OCI-LY1 (cell line): ENCODE results near the gene DRC1.

ENCODE experiments used
- H2AFZ ChIP-seq: fragments of 200-600 bp; sonication (generic), shearing (Covaris generic); 2 replicates; pipeline ENCODE4 v1.6.0; 2014; ENCODE audit warnings: antibody characterized with exemption, mild to moderate bottlenecking, low read length
- H3F3A ChIP-seq: fragments of 200-600 bp; sonication (generic), shearing (Covaris generic); 2 replicates; pipeline ENCODE4 v1.6.0; 2014; ENCODE audit warnings: mild to moderate bottlenecking, antibody characterized with exemption, low read length, moderate library complexity; ENCODE audit not compliant: insufficient read depth
- H3K27ac ChIP-seq: fragments of 200-600 bp; sonication (generic); 2 replicates; pipeline ENCODE4 v1.5.1; 2014; ENCODE audit warnings: low read length, mixed run types, mild to moderate bottlenecking, low read depth; ENCODE audit not compliant: poor library complexity, severe bottlenecking
- H3K27me3 ChIP-seq: fragments of 200-600 bp; sonication (generic); 2 replicates; pipeline ENCODE4 v1.6.0; 2014; ENCODE audit warnings: antibody characterized with exemption, mild to moderate bottlenecking, low read length, moderate library complexity; ENCODE audit not compliant: insufficient read depth
- H3K36me3 ChIP-seq: fragments of 200-600 bp; sonication (generic); 2 replicates; pipeline ENCODE4 v1.6.1; 2014; ENCODE audit warnings: mild to moderate bottlenecking, antibody characterized with exemption, low read length, moderate library complexity, mixed read lengths; ENCODE audit not compliant: insufficient read depth
- H3K4me1 ChIP-seq: fragments of 200-600 bp; sonication (generic); 2 replicates; pipeline ENCODE4 v1.5.1; 2014; ENCODE audit warnings: mild to moderate bottlenecking, low read length, moderate library complexity; ENCODE audit not compliant: insufficient read depth, severe bottlenecking
- H3K4me2 ChIP-seq: fragments of 200-600 bp; sonication (generic), shearing (Covaris generic); 2 replicates; pipeline ENCODE4 v1.6.1; 2014; ENCODE audit warnings: low read length
- H3K4me3 ChIP-seq: fragments of 200-600 bp; sonication (generic); 2 replicates; pipeline ENCODE4 v1.5.1; 2014; ENCODE audit warnings: low read length, low read depth, mild to moderate bottlenecking, mixed read lengths; ENCODE audit not compliant: poor library complexity, severe bottlenecking
- H3K79me2 ChIP-seq: fragments of 200-600 bp; shearing (Covaris generic); 2 replicates; pipeline ENCODE4 v1.6.1; 2016; ENCODE audit warnings: mixed run types, low read length, mixed read lengths; ENCODE audit not compliant: insufficient read depth
- H3K9ac ChIP-seq: fragments of 200-600 bp; sonication (generic), shearing (Covaris generic); 2 replicates; pipeline ENCODE4 v1.6.1; 2014; ENCODE audit warnings: mild to moderate bottlenecking, low read length, mixed read lengths
- H3K9me2 ChIP-seq: fragments of 200-600 bp; sonication (generic), shearing (Covaris generic); 2 replicates; pipeline ENCODE4 v1.6.1; 2014; ENCODE audit warnings: low read depth, mild to moderate bottlenecking, low read length, mixed read lengths
- H3K9me3 ChIP-seq: fragments of 200-600 bp; shearing (Covaris generic); 2 replicates; pipeline ENCODE4 v1.6.1; 2014; ENCODE audit warnings: low read length, mixed read lengths
- H4K20me1 ChIP-seq: fragments of 200-600 bp; sonication (generic), shearing (Covaris generic); 2 replicates; pipeline ENCODE4 v1.6.0; 2016; ENCODE audit warnings: mild to moderate bottlenecking, low read length; ENCODE audit not compliant: insufficient read depth
- CTCF ChIP-seq: fragments of 200-600 bp; sonication (generic), shearing (Covaris generic); IDR thresholded peaks from 2 replicates; pipeline ENCODE4 v1.5.1; 2017; ENCODE audit warnings: mild to moderate bottlenecking, antibody characterized with exemption, low read length, moderate library complexity, mixed read lengths
- EZH2 ChIP-seq: fragments of 200-600 bp; sonication (generic), shearing (Covaris generic); IDR thresholded peaks from 2 replicates; pipeline ENCODE4 v1.8.0; 2017; ENCODE audit warnings: borderline replicate concordance, mixed run types, mild to moderate bottlenecking, antibody characterized with exemption, low read length, moderate library complexity, mixed read lengths

Gene DRC1

GRCh38 chr2:26461601-26462023 is 59.9 kb downstream of the DRC1 start:
- Histone ChIP-seq H3K9me3 (no peaks in the 10 kb centered on the region), H3F3A (no peaks in the 10 kb centered on the region), H3K79me2 (no peaks in the 10 kb centered on the region), H3K36me3 (no peaks in the 10 kb centered on the region), H3K4me1 (no peaks in the 10 kb centered on the region), H3K27me3 (no peaks in the 10 kb centered on the region), H3K9me2 (no peaks in the 10 kb centered on the region), H3K27ac (no peak overlapping the region), H3K4me2 (no peak overlapping the region), H2AFZ (no peak overlapping the region), H4K20me1 (no peaks in the 10 kb centered on the region), H3K9ac (no peak overlapping the region), H3K4me3 (no peak overlapping the region)
- TF ChIP-seq EZH2 (no peak), CTCF (no peak)

DNA sequence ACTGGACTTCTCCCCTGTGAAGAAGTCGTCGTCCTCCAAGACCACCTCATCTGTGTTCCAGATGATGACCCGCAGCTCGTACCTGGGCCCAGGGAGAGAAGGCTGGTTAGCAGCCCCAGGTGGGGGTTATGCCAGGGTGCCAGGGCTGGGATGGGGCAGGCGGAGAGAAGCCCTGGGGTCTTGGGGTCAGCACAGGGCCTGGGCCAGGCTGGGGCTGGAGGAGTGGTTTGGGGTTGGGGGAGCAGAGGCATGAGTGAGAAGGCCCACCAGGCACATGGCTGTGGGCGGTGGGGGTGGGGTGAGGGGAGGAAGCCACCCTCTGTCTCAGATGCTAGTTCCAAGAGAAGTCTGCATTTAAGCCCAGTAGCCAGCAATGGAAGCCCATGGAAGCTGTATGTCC is 60.4 kb downstream of the DRC1 start:
- Histone ChIP-seq H4K20me1 (no peaks in the 10 kb centered on the region), H3K4me2 (no peak overlapping the region), H3K79me2 (no peaks in the 10 kb centered on the region), H3K9me3 (no peaks in the 10 kb centered on the region), H2AFZ (no peak overlapping the region), H3K27me3 (no peaks in the 10 kb centered on the region), H3F3A (no peaks in the 10 kb centered on the region), H3K4me1 (no peaks in the 10 kb centered on the region), H3K4me3 (no peak overlapping the region), H3K9me2 (no peaks in the 10 kb centered on the region), H3K9ac (no peak overlapping the region), H3K27ac (no peak overlapping the region), H3K36me3 (no peaks in the 10 kb centered on the region)
- TF ChIP-seq CTCF (no peak), EZH2 (no peak)

- Histone ChIP-seq H3K27me3 (no peaks in the 10 kb centered on the region), H3K36me3 (no peaks in the 10 kb centered on the region), H3K9me2 (no peaks in the 10 kb centered on the region), H3K9me3 (no peaks in the 10 kb centered on the region), H3K27ac (no peak overlapping the region), H3F3A (no peaks in the 10 kb centered on the region), H3K79me2 (no peaks in the 10 kb centered on the region), H4K20me1 (no peaks in the 10 kb centered on the region), H3K4me1 (no peaks in the 10 kb centered on the region), H2AFZ (no peak overlapping the region), H3K4me3 (no peak overlapping the region), H3K9ac (no peak overlapping the region), H3K4me2 (no peak overlapping the region)
- TF ChIP-seq EZH2 (no peak), CTCF (peak; percentile 54)
These were observed 61.0 kb downstream of the DRC1 start for GRCh38 chr2:26462511-26463243.
